ENCODE measurements around the gene MBD6.
A peak's percentile ranks its signal among the peaks of the same experiment; 100 is the strongest.

The MBD6 gene

GRCh38 chr12:57521525-57522010 is 1.1 kb upstream of the MBD6 start:
- Histone ChIP-seq H3K79me2 (ENCODE audit: low read length) (peaks cover 71% of the 10 kb centered on the region), H3K36me3 (replicated peaks; ENCODE audit: insufficient read depth, low read length) (0 out of 2 replicates have a peak, but pooled peaks cover 6% of the 10 kb centered on the region), H3K4me2 (ENCODE audit: low read depth, low read length) (peak overlapping the region; percentile 45), H3K9ac (ENCODE audit: low read length) (peak overlapping the region; percentile 70), H3K9me3 (replicated peaks; ENCODE audit: insufficient read depth, low read length) (no peaks in the 10 kb centered on the region), H2AFZ (ENCODE audit: low read length) (peak overlapping the region; percentile 53), H3K27ac (ENCODE audit: low read length) (peak overlapping the region; percentile 92), H3K4me1 (ENCODE audit: low read length) (peaks cover 23% of the 10 kb centered on the region), H4K20me1 (ENCODE audit: insufficient read depth, low read length) (no peaks in the 10 kb centered on the region), H3F3A (ENCODE audit: insufficient read depth, low read length) (peaks cover 34% of the 10 kb centered on the region), H3K9me2 (replicated peaks; ENCODE audit: insufficient read depth, low read length) (no peaks in the 10 kb centered on the region), H3K27me3 (replicated peaks; ENCODE audit: insufficient read depth, low read length) (no peaks in the 10 kb centered on the region), H3K4me3 (ENCODE audit: low read length) (peak overlapping the region; percentile 60; the same call in 1 of the 2 replicates)
- no peak for TF ChIP-seq EZH2phosphoT487 (IDR thresholded peaks at IDR 0.05; ENCODE audit: low read length)
- TF ChIP-seq CTCF (IDR thresholded peaks at IDR 0.05; ENCODE audit: low read length), result no peak
- TF ChIP-seq EZH2 (optimal IDR thresholded peaks at IDR 0.05; ENCODE audit: low read depth, low read length), result no peak
- peak; percentile 5 for DNase-seq

GRCh38 chr12:57522887-57523705 is 472 bp downstream of the MBD6 start:
- H2AFZ ChIP-seq (ENCODE audit: low read length), result peak overlapping the region; percentile 55; the same call in 1 of the 2 replicates
- peak overlapping the region; percentile 25; the same call in 1 of the 2 replicates for H3K27ac ChIP-seq (ENCODE audit: low read length)
- no peaks in the 10 kb centered on the region for H3K27me3 ChIP-seq (replicated peaks; ENCODE audit: insufficient read depth, low read length)
- H4K20me1 ChIP-seq (ENCODE audit: insufficient read depth, low read length), result no peaks in the 10 kb centered on the region
- peak; percentile 11 for DNase-seq
- H3K9me3 ChIP-seq (replicated peaks; ENCODE audit: insufficient read depth, low read length), result no peaks in the 10 kb centered on the region
- H3K4me1 ChIP-seq (ENCODE audit: low read length), result peaks cover 21% of the 10 kb centered on the region
- peak overlapping the region; percentile 73 for H3K9ac ChIP-seq (ENCODE audit: low read length)
- H3F3A ChIP-seq (ENCODE audit: insufficient read depth, low read length), result peaks cover 32% of the 10 kb centered on the region
- peaks cover 55% of the 10 kb centered on the region for H3K79me2 ChIP-seq (ENCODE audit: low read length)
- peak overlapping the region; percentile 87 for H3K4me3 ChIP-seq (ENCODE audit: low read length)
- H3K9me2 ChIP-seq (replicated peaks; ENCODE audit: insufficient read depth, low read length), result no peaks in the 10 kb centered on the region
- peak overlapping the region; percentile 84 for H3K4me2 ChIP-seq (ENCODE audit: low read depth, low read length)
- TF ChIP-seq EZH2phosphoT487 (IDR thresholded peaks at IDR 0.05; ENCODE audit: low read length) (no peak), EZH2 (optimal IDR thresholded peaks at IDR 0.05; ENCODE audit: low read depth, low read length) (no peak), CTCF (IDR thresholded peaks at IDR 0.05; ENCODE audit: low read length) (no peak)
- H3K36me3 ChIP-seq (replicated peaks; ENCODE audit: insufficient read depth, low read length), result peaks cover 4% of the 10 kb centered on the region; the same call in 1 of the 2 replicates

- Histone ChIP-seq H3K27ac (ENCODE audit: low read length) (no peak overlapping the region), H3F3A (ENCODE audit: insufficient read depth, low read length) (peaks cover 32% of the 10 kb centered on the region), H3K4me2 (ENCODE audit: low read depth, low read length) (peak overlapping the region; percentile 84), H3K9me2 (replicated peaks; ENCODE audit: insufficient read depth, low read length) (no peaks in the 10 kb centered on the region), H3K79me2 (ENCODE audit: low read length) (peaks cover 47% of the 10 kb centered on the region), H2AFZ (ENCODE audit: low read length) (no peak overlapping the region), H3K4me3 (ENCODE audit: low read length) (peak overlapping the region; percentile 87), H4K20me1 (ENCODE audit: insufficient read depth, low read length) (no peaks in the 10 kb centered on the region), H3K36me3 (replicated peaks; ENCODE audit: insufficient read depth, low read length) (peaks cover 4% of the 10 kb centered on the region; the same call in 1 of the 2 replicates), H3K9ac (ENCODE audit: low read length) (peak overlapping the region; percentile 73; the same call in 1 of the 2 replicates), H3K4me1 (ENCODE audit: low read length) (peaks cover 16% of the 10 kb centered on the region), H3K9me3 (replicated peaks; ENCODE audit: insufficient read depth, low read length) (no peaks in the 10 kb centered on the region), H3K27me3 (replicated peaks; ENCODE audit: insufficient read depth, low read length) (no peaks in the 10 kb centered on the region)
- DNase-seq, result peak; percentile 5
- no peak for TF ChIP-seq CTCF (IDR thresholded peaks at IDR 0.05; ENCODE audit: low read length)
- TF ChIP-seq EZH2 (optimal IDR thresholded peaks at IDR 0.05; ENCODE audit: low read depth, low read length), result no peak
- TF ChIP-seq EZH2phosphoT487 (IDR thresholded peaks at IDR 0.05; ENCODE audit: low read length), result no peak
Measured at GRCh38 chr12:57523706-57524614, 1.3 kb downstream of the MBD6 start.

All from MM.1S (cell line).